ACHN (cell line): ENCODE results near the gene IQGAP1.
"Not testable (repeated sequence)": the region's sequence is repeated elsewhere in the genome, so short reads cannot be mapped to it uniquely, and the experiment has no call there.

Experiments used
- DNase-seq: peaks from one replicate; pipeline ENCODE4 v3.0.0-alpha.2; 2015
- in situ Hi-C: cut with HindIII; loops from 2 replicates; pipeline ENCODE4 v1.10.0; 2017; ENCODE audit warnings: low sequenced_read_pairs, low pct_ligation_motif_present, low pct_unique_long_range_greater_than_20kb

Gene IQGAP1

GRCh38 chr15:90402223-90402622 is 14.2 kb downstream of the IQGAP1 start:
- in situ Hi-C loops, result no loop called here
- peak; percentile 64 for DNase-seq

DNA sequence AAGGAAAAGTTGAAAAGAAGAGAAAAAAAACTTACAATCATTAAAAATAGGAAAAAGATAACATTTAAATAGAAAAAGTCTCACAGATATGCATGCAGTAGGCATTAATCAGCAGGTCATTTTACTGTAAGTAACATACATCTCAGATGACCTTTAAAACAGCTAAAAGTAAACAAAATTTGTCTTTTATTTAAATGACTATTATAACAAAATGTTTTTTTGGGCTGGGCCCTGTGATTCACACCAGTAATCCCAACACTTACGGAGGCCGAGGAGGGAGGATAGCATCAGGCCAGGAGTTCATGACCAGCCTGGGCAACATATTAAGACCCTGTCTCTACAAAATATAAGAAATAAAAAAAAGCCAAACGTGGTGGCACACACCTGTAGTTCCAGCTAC is 14.7 kb downstream of the IQGAP1 start:
- no peak for DNase-seq
- in situ Hi-C loops, result no loop called here

GRCh38 chr15:90405055-90405607 is 17.1 kb downstream of the IQGAP1 start:
- no peak for DNase-seq
- in situ Hi-C loops, result no loop called here

DNA sequence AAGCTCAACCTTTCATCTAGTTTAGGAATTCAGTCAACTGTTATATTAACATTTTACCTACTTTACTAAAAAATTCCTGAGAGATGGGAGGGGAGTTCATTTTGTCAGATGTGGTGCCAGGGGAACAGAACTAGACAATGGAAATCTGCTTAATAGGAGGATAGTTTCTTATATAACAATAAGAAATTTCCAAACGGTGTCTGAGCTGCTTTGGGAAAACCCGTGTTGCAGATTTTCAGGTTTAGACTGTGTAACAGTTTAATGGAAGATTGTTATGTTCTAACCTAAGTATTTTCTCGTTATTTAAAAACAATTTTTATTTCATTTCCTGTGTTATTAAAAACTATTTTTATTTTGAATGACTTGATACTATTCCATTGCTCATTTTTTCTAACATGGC is 19.3 kb downstream of the IQGAP1 start:
- in situ Hi-C loops, result no loop called here
- no peak for DNase-seq

DNA sequence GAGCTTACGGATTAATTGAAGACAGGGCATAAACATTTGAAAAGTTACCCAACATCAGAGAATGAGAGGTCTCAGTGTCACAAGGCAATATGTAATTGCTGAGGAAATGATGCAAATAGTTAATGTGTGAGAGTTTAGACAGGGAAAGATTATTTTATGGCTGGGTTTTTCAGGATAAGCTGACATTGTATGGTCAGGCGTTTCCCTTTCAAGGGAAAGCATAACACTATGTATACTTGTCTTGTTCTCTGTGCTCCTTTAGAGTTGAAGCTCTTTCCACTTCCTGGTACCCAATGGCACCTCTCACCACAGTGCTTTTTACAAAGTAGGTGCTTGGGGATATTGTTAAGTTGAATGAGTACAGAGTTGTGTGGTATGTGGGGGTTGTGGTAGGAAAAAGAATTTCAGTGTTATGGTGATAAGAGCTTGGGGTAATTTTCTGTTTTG is 19.9 kb downstream of the IQGAP1 start:
- in situ Hi-C loops, result no loop called here
- DNase-seq, result no peak

- in situ Hi-C loops, result no loop called here
- no peak for DNase-seq
Measured at GRCh38 chr15:90408657-90409056, 20.6 kb downstream of the IQGAP1 start.

DNA sequence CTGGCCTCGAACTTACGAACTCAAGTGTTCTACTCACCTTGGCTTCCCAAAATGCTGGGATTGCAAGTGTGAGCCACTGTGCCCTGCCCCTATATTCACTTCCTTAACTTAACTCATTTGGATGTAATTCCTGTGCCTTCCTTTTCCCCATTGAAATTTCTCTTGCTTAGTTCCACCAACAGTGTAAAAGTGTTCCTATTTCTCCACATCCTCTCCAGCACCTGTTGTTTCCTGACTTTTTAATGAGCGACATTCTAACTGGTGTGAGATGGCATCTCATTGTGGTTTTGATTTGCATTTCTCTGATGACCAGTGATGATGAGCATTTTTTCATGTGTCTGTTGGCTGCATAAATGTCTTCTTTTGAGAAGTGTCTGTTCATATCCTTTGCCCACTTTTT is 21.5 kb downstream of the IQGAP1 start:
- in situ Hi-C loops, result not testable (repeated sequence)

DNA sequence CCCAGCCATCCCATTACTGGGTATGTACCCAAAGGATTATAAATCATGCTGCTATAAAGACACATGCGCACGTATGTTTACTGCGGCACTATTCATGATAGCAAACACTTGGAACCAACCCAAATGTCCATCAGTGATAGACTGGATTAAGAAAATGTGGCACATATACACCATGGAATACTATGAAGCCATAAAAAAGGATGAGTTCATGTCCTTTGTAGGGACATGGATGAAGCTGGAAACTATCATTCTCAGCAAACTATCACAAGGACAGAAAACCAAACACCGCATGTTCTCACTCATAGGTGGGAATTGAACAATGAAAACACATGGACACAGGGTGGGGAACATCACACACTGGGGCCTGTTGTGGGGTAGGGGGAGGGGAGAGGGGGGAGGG is 22.3 kb downstream of the IQGAP1 start:
- in situ Hi-C loops, DNase-seq: not testable (repeated sequence)

More for the DNA sequence above, 21.5 kb downstream of the IQGAP1 start:
- not testable (repeated sequence) for DNase-seq

- in situ Hi-C loops, result no loop called here
- no peak for DNase-seq
Measured at GRCh38 chr15:90411176-90411575, 23.1 kb downstream of the IQGAP1 start.

DNA sequence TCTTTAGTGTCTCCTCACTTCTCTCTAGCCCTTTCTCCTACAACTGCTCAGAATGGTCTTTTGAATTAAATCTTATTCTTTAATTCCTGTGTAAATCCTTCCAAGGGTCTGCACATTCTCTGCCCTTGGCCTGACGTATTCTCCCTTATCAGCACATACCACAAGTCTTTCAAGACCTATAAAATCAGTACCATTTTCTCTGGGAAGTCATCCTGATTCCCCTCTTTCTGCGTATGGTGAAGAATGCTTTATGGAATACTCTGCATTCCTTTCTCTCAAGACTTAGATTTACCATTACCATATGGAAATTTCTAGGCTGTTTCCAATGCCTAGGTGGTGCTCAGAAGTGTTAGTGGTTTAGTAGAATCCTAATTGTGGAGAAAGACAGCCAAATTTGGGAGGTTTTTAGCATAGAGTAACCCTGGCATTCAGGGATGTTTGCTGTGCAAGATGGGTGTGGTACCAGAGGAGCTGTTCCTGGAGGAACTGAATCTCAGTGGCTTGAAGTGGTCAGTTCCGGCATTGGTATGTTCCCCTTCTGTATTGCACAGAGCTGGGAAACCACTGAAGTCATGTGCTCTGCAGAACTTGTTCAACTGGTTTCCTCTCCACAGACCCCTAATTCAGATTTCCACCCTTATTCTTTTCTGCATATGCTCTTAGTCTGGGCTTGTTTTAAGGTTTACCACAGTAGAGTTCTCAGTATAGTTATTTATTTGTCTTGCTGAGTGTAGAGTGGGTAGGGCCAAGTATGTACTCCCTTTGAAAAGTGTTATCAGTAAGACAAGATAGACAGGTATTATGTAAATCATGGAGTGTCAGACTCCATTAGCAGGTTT is 24.5 kb downstream of the IQGAP1 start:
- in situ Hi-C loops, result no loop called here
- no peak for DNase-seq

DNA sequence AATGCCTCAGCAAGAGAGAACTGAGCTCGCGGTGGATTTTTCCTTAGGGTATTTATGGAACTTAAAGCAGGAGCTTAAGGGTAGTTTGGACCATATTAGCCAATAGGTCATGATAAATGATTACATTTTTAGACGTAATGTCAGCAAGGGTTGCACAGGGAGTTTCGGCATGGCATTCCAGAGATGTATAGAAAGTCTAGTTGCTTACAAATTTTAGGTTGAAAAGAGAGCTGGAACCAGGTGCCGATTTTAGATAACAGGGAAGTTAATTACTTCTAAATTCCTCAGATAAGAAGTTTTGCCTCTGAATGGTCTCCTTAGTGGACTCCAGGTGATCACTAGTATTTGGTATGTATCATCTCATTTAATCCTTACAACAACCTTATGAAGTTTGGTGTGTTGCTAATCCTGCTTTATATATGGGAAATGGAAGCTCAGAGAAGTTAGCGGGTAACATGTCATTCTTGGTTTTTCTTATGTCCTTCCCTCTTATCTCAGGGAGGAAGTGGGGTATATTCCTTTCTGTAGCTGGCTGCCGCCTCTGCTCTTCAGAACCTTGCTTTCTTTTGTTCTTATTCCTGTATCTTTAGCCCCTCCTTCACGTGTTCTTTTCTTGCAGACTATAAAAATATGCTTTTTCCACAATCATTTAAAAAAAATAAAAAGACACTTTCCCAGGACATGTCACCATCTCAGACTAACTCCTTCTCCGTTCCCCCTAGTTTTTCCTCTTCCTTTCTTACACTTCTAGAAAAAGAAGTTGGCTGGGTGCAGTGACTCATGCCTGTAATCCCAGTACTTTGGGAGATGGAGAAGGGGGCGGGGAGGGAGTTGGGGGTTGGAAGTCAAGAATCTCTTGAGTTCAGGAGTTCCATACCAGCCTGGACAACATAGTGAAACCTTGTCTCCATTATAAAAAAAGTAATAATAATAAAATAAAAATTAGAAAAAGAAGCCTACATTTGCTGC is 25.7 kb downstream of the IQGAP1 start:
- no peak for DNase-seq

GRCh38 chr15:90414408-90415028 is 26.5 kb downstream of the IQGAP1 start:
- in situ Hi-C loops, result no loop called here
- no peak for DNase-seq

More for the DNA sequence above, 25.7 kb downstream of the IQGAP1 start:
- in situ Hi-C loops, result no loop called here

DNA sequence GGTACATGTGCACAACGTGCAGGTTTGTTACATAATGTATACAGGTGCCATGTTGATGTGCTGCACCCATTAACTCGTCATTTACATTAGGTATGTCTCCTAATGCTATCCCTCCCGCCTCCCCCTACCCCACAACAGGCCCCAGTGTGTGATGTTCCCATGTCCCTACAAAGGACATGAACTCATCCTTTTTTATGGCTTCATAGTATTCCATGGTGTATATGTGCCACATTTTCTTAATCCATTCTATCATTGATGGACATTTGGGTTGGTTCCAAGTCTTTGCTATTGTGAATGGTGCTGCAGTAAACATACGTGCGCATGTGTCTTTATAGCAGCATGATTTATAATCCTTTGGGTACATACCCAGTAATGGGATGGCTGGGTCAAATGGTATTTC is 28.0 kb downstream of the IQGAP1 start:
- not testable (repeated sequence) for DNase-seq

DNA sequence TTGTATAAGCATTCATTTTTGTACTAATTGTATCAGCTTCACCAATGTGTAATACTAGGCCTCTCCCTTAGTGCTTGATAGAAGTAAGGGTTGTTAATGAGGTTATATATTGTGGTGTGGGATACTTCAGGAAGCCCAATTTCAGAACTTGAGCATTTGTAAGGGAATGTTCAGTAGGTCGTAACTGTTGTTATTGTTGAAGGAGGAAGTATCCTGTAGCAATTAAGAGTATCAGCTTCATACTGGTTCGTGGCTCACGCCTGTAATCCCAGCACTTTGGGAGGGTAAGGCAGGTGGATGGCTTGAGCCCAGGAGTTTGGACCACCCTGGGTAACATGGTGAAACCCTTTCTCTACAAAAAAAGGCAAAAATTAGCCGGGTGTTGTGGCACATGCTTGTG is 30.6 kb downstream of the IQGAP1 start:
- DNase-seq, result no peak
- in situ Hi-C loops, result no loop called here

More for the DNA sequence above, 28.0 kb downstream of the IQGAP1 start:
- in situ Hi-C loops, result not testable (repeated sequence)

- in situ Hi-C loops, result no loop called here
- no peak for DNase-seq
Measured at GRCh38 chr15:90419206-90419605, 31.2 kb downstream of the IQGAP1 start.

GRCh38 chr15:90419738-90420406 is 31.8 kb downstream of the IQGAP1 start:
- DNase-seq, result peak; percentile 66
- in situ Hi-C loops, result no loop called here

DNA sequence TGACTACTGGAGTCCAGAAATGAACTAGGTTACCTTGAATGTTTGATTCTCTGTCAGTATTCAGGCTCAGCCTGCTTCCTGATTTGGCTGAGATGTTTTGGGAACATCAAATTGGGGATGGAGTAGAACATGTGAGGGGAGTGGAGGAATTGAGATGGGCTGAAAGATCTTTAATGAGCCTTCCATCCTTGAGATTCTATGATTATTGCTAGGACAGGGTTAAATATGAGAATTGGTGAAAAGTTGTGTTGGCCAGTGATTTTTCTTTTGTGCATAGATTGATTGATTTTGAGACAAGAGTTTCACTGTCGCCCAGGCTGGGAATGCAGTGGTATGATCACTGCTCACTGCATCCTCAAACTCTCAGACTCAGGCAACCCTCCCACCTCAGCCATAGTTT is 32.4 kb downstream of the IQGAP1 start:
- no peak for DNase-seq
- in situ Hi-C loops, result no loop called here

GRCh38 chr15:90421527-90421926 is 33.5 kb downstream of the IQGAP1 start:
- in situ Hi-C loops, result no loop called here
- no peak for DNase-seq
